ENCODE measurements around the gene CLMP. TPM values are rescaled to one million over a fixed set of nuclear protein-coding genes. Genes with fewer than 3 reads are reported as not detected.

Gene CLMP
- total RNA-seq, 1 donor, result 147 TPM

DNA sequence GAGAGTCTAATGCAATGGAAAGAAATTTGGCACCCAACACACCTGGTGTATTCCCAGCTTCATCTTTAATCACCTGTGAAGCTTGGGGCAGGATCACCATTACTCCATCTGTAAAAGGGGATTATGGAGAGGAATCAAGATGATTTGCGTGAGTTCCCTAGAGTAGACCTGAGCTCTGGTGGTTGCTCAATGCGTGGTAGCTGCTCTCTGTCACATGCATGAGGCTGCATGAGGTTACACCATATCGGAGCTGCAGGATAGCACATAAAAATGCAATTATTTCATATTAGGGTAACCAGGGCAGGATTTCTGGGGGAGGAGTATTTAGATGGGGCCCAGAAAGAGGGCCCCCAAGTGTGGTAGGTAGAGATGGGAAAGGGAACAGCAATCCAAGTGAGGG lies 35.3 kb upstream of the CLMP start:
- no peak overlapping the region for H3K4me3 ChIP-seq (ENCODE audit: low read depth, low read length)
- TF ChIP-seq, protein P1, sequence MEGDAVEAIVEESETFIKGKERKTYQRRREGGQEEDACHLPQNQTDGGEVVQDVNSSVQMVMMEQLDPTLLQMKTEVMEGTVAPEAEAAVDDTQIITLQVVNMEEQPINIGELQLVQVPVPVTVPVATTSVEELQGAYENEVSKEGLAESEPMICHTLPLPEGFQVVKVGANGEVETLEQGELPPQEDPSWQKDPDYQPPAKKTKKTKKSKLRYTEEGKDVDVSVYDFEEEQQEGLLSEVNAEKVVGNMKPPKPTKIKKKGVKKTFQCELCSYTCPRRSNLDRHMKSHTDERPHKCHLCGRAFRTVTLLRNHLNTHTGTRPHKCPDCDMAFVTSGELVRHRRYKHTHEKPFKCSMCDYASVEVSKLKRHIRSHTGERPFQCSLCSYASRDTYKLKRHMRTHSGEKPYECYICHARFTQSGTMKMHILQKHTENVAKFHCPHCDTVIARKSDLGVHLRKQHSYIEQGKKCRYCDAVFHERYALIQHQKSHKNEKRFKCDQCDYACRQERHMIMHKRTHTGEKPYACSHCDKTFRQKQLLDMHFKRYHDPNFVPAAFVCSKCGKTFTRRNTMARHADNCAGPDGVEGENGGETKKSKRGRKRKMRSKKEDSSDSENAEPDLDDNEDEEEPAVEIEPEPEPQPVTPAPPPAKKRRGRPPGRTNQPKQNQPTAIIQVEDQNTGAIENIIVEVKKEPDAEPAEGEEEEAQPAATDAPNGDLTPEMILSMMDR (IDR thresholded peaks at IDR 0.05; ENCODE audit: insufficient read depth, low read depth, low read length), result no peak
- no peak for DNase-seq (ENCODE audit: low read depth)

DNA sequence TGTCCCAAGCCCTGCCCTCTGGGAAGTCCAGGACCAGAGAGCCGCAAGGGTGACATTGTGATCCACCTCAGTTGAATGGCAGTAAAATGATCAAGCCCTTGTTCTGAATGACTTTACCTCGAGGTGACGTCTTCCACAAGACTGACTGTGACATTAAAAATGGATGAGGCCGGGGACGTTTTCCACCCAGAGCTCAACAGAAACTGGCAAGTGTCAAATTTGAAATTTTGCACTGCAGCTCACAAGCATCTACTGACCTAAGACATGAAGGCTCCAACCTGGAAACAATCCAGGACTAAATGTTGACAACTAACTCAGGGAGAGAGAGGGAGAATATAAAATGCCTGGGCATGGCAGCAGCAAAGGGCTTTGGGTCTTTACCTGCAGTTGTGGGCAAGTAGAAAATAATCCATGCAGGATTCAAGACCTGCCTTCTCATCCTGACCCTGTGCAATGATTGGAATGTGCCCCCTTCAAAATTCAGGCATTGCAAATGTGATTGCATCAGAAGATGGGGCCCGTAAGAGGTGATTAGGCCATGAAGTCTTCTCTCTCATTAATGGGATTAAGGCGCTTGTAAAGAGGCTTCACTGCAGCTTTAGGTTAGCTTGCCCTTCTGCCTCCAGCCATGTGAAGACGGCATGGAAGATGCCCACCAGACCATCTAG lies 33.6 kb upstream of the CLMP start:
- TF ChIP-seq, protein P1 (IDR thresholded peaks at IDR 0.05; ENCODE audit: insufficient read depth, low read depth, low read length), result peak; percentile 1
- DNase-seq (ENCODE audit: low read depth), result peak; percentile 55
- H3K4me3 ChIP-seq (ENCODE audit: low read depth, low read length), result no peak overlapping the region

DNA sequence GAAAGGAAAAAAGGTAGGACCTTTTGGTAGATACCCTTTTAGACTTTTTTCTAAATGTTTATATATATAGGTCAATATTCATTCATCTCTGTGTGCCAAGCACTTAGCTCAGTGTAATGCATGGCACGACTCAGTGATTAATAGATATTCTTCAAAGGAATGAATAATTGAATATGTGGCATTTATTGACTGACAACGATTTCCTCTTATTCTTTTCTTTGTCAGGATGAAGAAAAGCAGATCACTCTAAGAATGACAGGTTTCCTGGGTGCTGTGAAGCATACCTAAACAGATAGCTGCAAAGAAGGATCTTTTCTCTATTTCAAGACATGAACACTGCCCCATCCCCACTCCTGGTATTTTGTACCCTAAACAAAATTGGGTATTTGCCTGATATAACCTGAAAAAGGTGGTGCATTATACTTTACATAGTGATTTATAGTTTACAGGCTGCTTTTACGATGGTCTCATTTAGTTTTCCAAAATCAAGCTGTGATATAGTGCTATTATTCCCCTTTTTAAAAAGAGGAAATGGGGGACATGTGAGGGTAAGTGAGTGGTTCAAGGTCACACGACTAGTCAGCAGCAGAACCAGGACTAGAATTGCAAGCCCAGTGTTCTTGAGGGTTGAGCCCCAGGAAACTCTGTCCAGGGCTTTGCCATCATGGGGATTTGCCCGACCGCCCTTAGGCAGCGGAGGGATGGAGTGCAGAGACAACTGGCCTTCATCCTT lies 32.9 kb upstream of the CLMP start:
- DNase-seq (ENCODE audit: low read depth), result no peak
- TF ChIP-seq, protein P1 (IDR thresholded peaks at IDR 0.05; ENCODE audit: insufficient read depth, low read depth, low read length), result no peak
- no peak overlapping the region for H3K4me3 ChIP-seq (ENCODE audit: low read depth, low read length)

DNA sequence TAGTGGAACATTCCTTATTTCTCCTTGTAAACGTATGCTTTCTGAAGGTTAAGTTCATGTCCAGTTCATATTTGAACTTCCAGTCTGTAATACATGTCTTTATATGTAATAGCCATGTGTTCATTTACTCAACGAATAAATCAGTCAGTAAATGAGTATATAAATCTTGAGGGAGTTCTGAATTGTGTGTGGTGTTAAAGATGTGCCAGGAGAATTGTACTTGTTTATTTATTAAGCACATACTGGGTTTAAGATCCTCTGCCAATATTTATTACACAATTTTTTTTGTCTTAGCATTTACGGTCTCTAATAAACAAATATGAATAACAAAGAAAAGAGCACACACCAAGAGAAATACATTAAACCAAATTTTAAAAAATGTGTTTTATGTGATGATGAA lies 26.5 kb upstream of the CLMP start:
- TF ChIP-seq, protein P1 (IDR thresholded peaks at IDR 0.05; ENCODE audit: insufficient read depth, low read depth, low read length), result no peak
- no peak for DNase-seq (ENCODE audit: low read depth)
- H3K4me3 ChIP-seq (ENCODE audit: low read depth, low read length), result no peak overlapping the region

DNA sequence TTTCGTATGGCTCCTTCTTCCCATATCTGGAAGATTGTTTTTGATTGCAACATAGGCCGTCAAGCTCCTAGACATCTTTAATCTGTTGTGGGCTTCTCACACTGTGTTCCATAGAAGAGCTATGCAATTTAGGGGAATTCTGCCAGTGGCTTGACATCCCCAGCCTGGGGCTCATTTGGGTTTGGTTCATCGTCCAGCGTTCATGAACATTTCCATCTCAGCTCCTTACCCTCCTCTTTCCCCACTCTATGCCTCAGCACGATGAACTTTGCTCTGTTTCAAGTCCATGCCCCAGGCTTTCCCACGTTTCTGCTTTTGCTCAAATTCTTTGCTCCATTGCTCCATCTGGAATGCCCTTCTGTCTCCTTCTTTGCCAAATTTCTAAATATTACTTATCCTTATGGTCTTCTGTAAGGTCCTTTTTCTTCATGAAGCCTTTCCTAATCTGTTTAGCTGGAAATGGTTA lies 26.1 kb upstream of the CLMP start:
- H3K4me3 ChIP-seq (ENCODE audit: low read depth, low read length), result no peak overlapping the region
- TF ChIP-seq, protein P1 (IDR thresholded peaks at IDR 0.05; ENCODE audit: insufficient read depth, low read depth, low read length), result no peak
- peak; percentile 88 for DNase-seq (ENCODE audit: low read depth)

DNA sequence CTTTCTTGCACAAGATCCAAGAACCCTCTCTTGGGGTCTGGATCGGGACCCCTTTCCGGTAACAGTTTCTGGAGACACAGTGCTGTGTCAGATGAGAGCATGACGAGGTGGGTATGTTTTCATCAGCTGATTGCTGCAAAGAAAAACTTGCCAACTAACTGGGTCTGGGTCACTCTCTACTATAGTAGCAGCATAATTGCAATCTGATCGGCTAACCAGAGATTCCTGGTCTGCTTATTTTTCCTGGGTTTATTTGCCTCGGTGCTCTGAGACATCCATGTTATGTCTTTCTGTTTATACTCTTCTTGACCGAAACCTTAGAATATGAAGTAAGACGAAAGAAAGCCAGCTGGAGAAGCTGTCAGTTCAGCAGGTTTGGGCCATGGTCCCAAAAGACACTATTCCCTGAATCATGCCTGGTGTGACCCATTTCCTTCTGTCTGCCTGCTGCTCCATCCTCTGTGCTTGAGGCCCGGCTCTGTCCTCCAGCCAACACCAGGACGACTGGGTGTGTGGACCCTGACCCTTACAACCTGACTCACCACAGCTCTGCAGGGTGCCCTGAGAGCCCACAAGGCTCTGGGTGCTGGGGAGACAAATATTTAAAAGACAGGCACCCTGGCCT lies 24.1 kb upstream of the CLMP start:
- DNase-seq (ENCODE audit: low read depth), result peak; percentile 51
- TF ChIP-seq, protein P1 (IDR thresholded peaks at IDR 0.05; ENCODE audit: insufficient read depth, low read depth, low read length), result no peak
- no peak overlapping the region for H3K4me3 ChIP-seq (ENCODE audit: low read depth, low read length)
